ENCODE measurements around the gene ZNF777.

ZNF777 gene

GRCh38 chr7:149490083-149490760 lies 29.4 kb upstream of the ZNF777 start:
- H3K4me3 ChIP-seq (ENCODE audit: low read depth, low read length), result no peak overlapping the region
- TF ChIP-seq CTCF (IDR thresholded peaks at IDR 0.05; ENCODE audit: borderline replicate concordance, insufficient read depth, low read depth, low read length), result no peak

GRCh38 chr7:149489391-149490024 lies 28.6 kb upstream of the ZNF777 start:
- TF ChIP-seq CTCF (IDR thresholded peaks at IDR 0.05; ENCODE audit: borderline replicate concordance, insufficient read depth, low read depth, low read length), result no peak
- H3K4me3 ChIP-seq (ENCODE audit: low read depth, low read length), result no peak overlapping the region

GRCh38 chr7:149479568-149479967 lies 18.7 kb upstream of the ZNF777 start:
- no peak overlapping the region for H3K4me3 ChIP-seq (ENCODE audit: low read depth, low read length)
- TF ChIP-seq CTCF (IDR thresholded peaks at IDR 0.05; ENCODE audit: borderline replicate concordance, insufficient read depth, low read depth, low read length), result no peak

GRCh38 chr7:149478754-149479153 lies 17.9 kb upstream of the ZNF777 start:
- H3K4me3 ChIP-seq (ENCODE audit: low read depth, low read length), result no peak overlapping the region
- no peak for TF ChIP-seq CTCF (IDR thresholded peaks at IDR 0.05; ENCODE audit: borderline replicate concordance, insufficient read depth, low read depth, low read length)

GRCh38 chr7:149477494-149478443 lies 16.9 kb upstream of the ZNF777 start:
- TF ChIP-seq CTCF (IDR thresholded peaks at IDR 0.05; ENCODE audit: borderline replicate concordance, insufficient read depth, low read depth, low read length), result no peak

GRCh38 chr7:149476791-149477190 lies 15.9 kb upstream of the ZNF777 start:
- no peak for TF ChIP-seq CTCF (IDR thresholded peaks at IDR 0.05; ENCODE audit: borderline replicate concordance, insufficient read depth, low read depth, low read length)
- no peak overlapping the region for H3K4me3 ChIP-seq (ENCODE audit: low read depth, low read length)

More at GRCh38 chr7:149477494-149478443, 16.9 kb upstream of the ZNF777 start:
- no peak overlapping the region for H3K4me3 ChIP-seq (ENCODE audit: low read depth, low read length)
